Stomach smooth muscle (tissue), 2 donors: ENCODE measurements around the gene WIZ.
A peak's percentile ranks its signal among the peaks of the same experiment; 100 is the strongest.
"Not testable (repeated sequence)": the region's sequence is repeated elsewhere in the genome, so short reads cannot be mapped to it uniquely, and the experiment has no call there.

Experiments used
- H3K27ac ChIP-seq: one replicate; pipeline ENCODE4 v1.7.0; 2013; ENCODE audit warnings: mild to moderate bottlenecking, low read length, inconsistent platforms
- H3K27me3 ChIP-seq, 2 donors: one replicate each; pipeline ENCODE4 v1.7.0; 2013; ENCODE audit warnings: low read length in 2 of 2; ENCODE audit not compliant: insufficient read depth in 2 of 2, control insufficient read depth in 1 of 2
- H3K36me3 ChIP-seq, 2 donors: one replicate each; pipeline ENCODE4 v1.7.0; 2013; ENCODE audit warnings: low read length in 2 of 2; ENCODE audit not compliant: control insufficient read depth in 2 of 2, insufficient read depth in 2 of 2
- H3K4me1 ChIP-seq: one replicate; pipeline ENCODE4 v1.7.0; 2013; ENCODE audit warnings: low read length; ENCODE audit not compliant: control insufficient read depth, insufficient read depth
- H3K4me3 ChIP-seq, 2 donors: one replicate each; pipeline ENCODE4 v1.7.0; 2013; ENCODE audit warnings: low read length in 2 of 2
- H3K9ac ChIP-seq, 2 donors: one replicate each; pipeline ENCODE4 v1.7.0; 2013; ENCODE audit warnings: low read length in 2 of 2, mild to moderate bottlenecking in 1 of 2
- H3K9me3 ChIP-seq, 2 donors: one replicate each; pipeline ENCODE4 v1.7.0; 2013; ENCODE audit warnings: low read length in 2 of 2; ENCODE audit not compliant: control insufficient read depth in 2 of 2
- donor health status: healthy.
- donor health status: Pancreatic carcinoma.

Gene WIZ

GRCh38 chr19:15449620-15450527, at the start of gene WIZ:
TSS of gene WIZ (minus strand) at chr19:15449956. CDS start at chr19:15448307, 1,649 bp downstream.
- Histone ChIP-seq H3K36me3 (peaks cover 4 to 10% of the 10 kb centered on the region in 2 donors), H3K4me3 (peak within 1 kb of the TSS; percentile 62 to 72), H3K9ac (peak within 1 kb of the TSS; percentile 62 to 77), H3K27me3 (peaks cover 5 to 10% of the 10 kb centered on the region in 2 donors), H3K9me3 (no peaks in the 10 kb centered on the region), H3K27ac (peak within 1 kb of the TSS; percentile 76), H3K4me1 (peaks cover 23% of the 10 kb centered on the region)

- Histone ChIP-seq H3K4me1 (no peaks in the 10 kb centered on the region), H3K9me3 (no peaks in the 10 kb centered on the region), H3K27ac (no peak overlapping the region), H3K4me3 (no peak overlapping the region), H3K27me3 (peaks cover 0 to 2% of the 10 kb centered on the region in 2 donors), H3K36me3 (no peaks in the 10 kb centered on the region), H3K9ac (no peak overlapping the region)
These were observed 49.2 kb upstream of the WIZ start for GRCh38 chr19:15498910-15499309.

- no peaks in the 10 kb centered on the region for H3K36me3 ChIP-seq
- H3K9me3 ChIP-seq = no peaks in the 10 kb centered on the region
- no peak overlapping the region for H3K9ac ChIP-seq
- H3K27ac ChIP-seq = no peak overlapping the region
- no peak overlapping the region for H3K4me3 ChIP-seq
- H3K4me1 ChIP-seq = no peaks in the 10 kb centered on the region
- peaks cover 0 to 2% of the 10 kb centered on the region in 2 donors for H3K27me3 ChIP-seq
These were observed 48.6 kb upstream of the WIZ start for GRCh38 chr19:15498156-15498858.

DNA sequence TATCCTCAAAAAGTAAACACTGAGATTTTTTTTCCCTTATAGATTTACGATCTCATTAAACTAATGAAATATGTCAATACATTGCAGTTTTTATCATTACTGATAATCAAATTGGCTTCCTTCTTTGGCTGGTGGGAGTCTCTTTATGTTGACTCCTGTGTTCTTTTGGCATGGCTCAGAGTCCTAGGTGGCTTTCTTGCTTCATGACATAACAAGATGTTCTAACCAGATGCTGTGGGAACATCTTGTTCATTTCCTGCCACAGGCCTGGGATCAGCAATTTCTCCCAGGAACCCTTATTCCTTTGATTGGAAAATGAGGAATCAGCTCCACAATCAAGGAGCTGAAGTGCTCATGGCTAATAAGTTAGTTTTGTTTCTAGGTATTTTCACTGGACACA, 45.4 kb upstream of the WIZ start:
- H3K9ac ChIP-seq = no peak overlapping the region
- H3K36me3 ChIP-seq = no peaks in the 10 kb centered on the region
- H3K9me3 ChIP-seq = no peaks in the 10 kb centered on the region
- H3K4me3 ChIP-seq = no peak overlapping the region
- H3K4me1 ChIP-seq = no peaks in the 10 kb centered on the region
- no peak overlapping the region for H3K27ac ChIP-seq
- no peaks in the 10 kb centered on the region for H3K27me3 ChIP-seq

GRCh38 chr19:15488489-15489226, 38.9 kb upstream of the WIZ start:
- H3K36me3 ChIP-seq = no peaks in the 10 kb centered on the region
- no peak overlapping the region for H3K9ac ChIP-seq

GRCh38 chr19:15487038-15487437, 37.3 kb upstream of the WIZ start:
- Histone ChIP-seq H3K27ac (no peak overlapping the region), H3K9me3 (no peaks in the 10 kb centered on the region), H3K27me3 (no peaks in the 10 kb centered on the region), H3K4me3 (no peak overlapping the region), H3K4me1 (no peaks in the 10 kb centered on the region), H3K36me3 (no peaks in the 10 kb centered on the region), H3K9ac (no peak overlapping the region)

More at GRCh38 chr19:15488489-15489226, 38.9 kb upstream of the WIZ start:
- no peak overlapping the region for H3K27ac ChIP-seq
- no peak overlapping the region for H3K4me3 ChIP-seq
- no peaks in the 10 kb centered on the region for H3K27me3 ChIP-seq
- no peaks in the 10 kb centered on the region for H3K9me3 ChIP-seq
- H3K4me1 ChIP-seq = no peaks in the 10 kb centered on the region

GRCh38 chr19:15485768-15486167, 36.0 kb upstream of the WIZ start:
- not testable (repeated sequence) for H3K9me3 ChIP-seq, H3K4me3 ChIP-seq, H3K27me3 ChIP-seq, H3K4me1 ChIP-seq, H3K9ac ChIP-seq, H3K27ac ChIP-seq, H3K36me3 ChIP-seq

- not testable (repeated sequence) for H3K4me1 ChIP-seq
These were observed 31.2 kb upstream of the WIZ start for GRCh38 chr19:15480996-15481395.

GRCh38 chr19:15479391-15480345, 29.9 kb upstream of the WIZ start, which contains the start of gene PGLYRP2:
TSS of gene PGLYRP2 (minus strand) at chr19:15479501. CDS start at chr19:15479371, 130 bp downstream.
- Histone ChIP-seq H3K9me3 (peaks cover 0 to 5% of the 10 kb centered on the region in 2 donors), H3K27ac (no peak within 1 kb of the TSS), H3K36me3 (no peaks in the 10 kb centered on the region), H3K4me1 (no peaks in the 10 kb centered on the region), H3K4me3 (no peak within 1 kb of the TSS), H3K27me3 (no peaks in the 10 kb centered on the region), H3K9ac (no peak within 1 kb of the TSS)

More at GRCh38 chr19:15480996-15481395, 31.2 kb upstream of the WIZ start:
- not testable (repeated sequence) for H3K27me3 ChIP-seq, H3K27ac ChIP-seq, H3K9me3 ChIP-seq, H3K36me3 ChIP-seq, H3K9ac ChIP-seq, H3K4me3 ChIP-seq
